Gastroesophageal sphincter (tissue), 3 donors: ENCODE results near the gene SPTA1.

Source experiments
- CTCF ChIP-seq, 4 experiments: fragments of 200-600 bp in 2 of 4; fragments of 450-650 bp in 2 of 4; sonication (generic) in 1 of 4; IDR thresholded peaks; one replicate each; pipeline ENCODE4 v1.5.1; 2017 to 2019; ENCODE audit warnings: antibody characterized with exemption in 4 of 4, mild to moderate bottlenecking in 2 of 4, moderate library complexity in 2 of 4
- POLR2A ChIP-seq, 2 donors: fragments of 450-650 bp; IDR thresholded peaks; one replicate each; pipeline ENCODE4 v1.6.1; 2017; ENCODE audit warnings: antibody characterized with exemption in 2 of 2, mild to moderate bottlenecking in 2 of 2, moderate library complexity in 1 of 2

GRCh38 chr1:158644449-158644848, 42.1 kb downstream of the SPTA1 start:
- TF ChIP-seq CTCF (IDR thresholded peaks at IDR 0.05) (no peak), POLR2A (IDR thresholded peaks at IDR 0.05) (no peak)
